Panc1 (cell line): ENCODE results near the gene TM9SF3.
"Not testable (repeated sequence)": the region's sequence is repeated elsewhere in the genome, so short reads cannot be mapped to it uniquely, and the experiment has no call there.

Experiments
- CTCF ChIP-seq: fragments of 450-650 bp; IDR thresholded peaks from 2 replicates; pipeline ENCODE4 v1.5.1; 2017; ENCODE audit warnings: mild to moderate bottlenecking
- POLR2AphosphoS5 ChIP-seq: IDR thresholded peaks from 2 replicates; pipeline ENCODE4 v1.6.1; 2012; ENCODE audit warnings: mild to moderate bottlenecking, low read depth, low read length, moderate library complexity
- TF ChIP-seq, protein P1 (sequence below), 2 experiments: IDR thresholded peaks; 2 replicates each; pipeline ENCODE4 v1.6.1; 2011 to 2012; ENCODE audit warnings: low read depth in 2 of 2, control low read depth in 1 of 2, low read length in 1 of 2, mild to moderate bottlenecking in 1 of 2, moderate library complexity in 1 of 2; ENCODE audit not compliant: insufficient read depth in 1 of 2

DNA sequence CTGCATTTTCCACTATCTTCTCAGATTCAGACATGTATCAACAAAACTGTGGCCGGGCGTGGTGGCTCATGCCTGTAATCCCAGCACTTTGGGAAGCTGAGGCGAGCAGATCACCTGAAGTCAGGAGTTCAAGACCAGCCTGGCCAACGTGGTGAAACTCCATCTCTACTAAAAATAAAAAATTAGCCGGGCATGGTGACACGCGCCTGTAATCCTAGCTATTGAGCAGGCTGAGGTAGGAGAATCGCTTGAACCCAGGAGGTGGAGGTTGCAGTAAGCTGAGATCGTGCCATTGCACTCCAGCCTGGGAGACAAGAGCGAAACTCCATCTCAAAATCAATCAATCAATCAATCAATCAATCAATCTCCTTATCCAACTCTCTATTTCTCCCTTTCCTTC, 41.3 kb downstream of the TM9SF3 start:
- not testable (repeated sequence) for TF ChIP-seq POLR2AphosphoS5, CTCF
- TF ChIP-seq, protein P1, sequence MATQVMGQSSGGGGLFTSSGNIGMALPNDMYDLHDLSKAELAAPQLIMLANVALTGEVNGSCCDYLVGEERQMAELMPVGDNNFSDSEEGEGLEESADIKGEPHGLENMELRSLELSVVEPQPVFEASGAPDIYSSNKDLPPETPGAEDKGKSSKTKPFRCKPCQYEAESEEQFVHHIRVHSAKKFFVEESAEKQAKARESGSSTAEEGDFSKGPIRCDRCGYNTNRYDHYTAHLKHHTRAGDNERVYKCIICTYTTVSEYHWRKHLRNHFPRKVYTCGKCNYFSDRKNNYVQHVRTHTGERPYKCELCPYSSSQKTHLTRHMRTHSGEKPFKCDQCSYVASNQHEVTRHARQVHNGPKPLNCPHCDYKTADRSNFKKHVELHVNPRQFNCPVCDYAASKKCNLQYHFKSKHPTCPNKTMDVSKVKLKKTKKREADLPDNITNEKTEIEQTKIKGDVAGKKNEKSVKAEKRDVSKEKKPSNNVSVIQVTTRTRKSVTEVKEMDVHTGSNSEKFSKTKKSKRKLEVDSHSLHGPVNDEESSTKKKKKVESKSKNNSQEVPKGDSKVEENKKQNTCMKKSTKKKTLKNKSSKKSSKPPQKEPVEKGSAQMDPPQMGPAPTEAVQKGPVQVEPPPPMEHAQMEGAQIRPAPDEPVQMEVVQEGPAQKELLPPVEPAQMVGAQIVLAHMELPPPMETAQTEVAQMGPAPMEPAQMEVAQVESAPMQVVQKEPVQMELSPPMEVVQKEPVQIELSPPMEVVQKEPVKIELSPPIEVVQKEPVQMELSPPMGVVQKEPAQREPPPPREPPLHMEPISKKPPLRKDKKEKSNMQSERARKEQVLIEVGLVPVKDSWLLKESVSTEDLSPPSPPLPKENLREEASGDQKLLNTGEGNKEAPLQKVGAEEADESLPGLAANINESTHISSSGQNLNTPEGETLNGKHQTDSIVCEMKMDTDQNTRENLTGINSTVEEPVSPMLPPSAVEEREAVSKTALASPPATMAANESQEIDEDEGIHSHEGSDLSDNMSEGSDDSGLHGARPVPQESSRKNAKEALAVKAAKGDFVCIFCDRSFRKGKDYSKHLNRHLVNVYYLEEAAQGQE (IDR thresholded peaks at IDR 0.05; ENCODE audit: insufficient read depth in 1 of 2, low read depth in 2 of 2, low read length in 1 of 2): not testable (repeated sequence)
